ENCODE measurements around the gene UBE2I.

The UBE2I gene

GRCh38 chr16:1348441-1348840 lies 39.0 kb downstream of the UBE2I start:
- H3K9ac ChIP-seq (ENCODE audit: low read depth, low read length) = no peak overlapping the region

DNA sequence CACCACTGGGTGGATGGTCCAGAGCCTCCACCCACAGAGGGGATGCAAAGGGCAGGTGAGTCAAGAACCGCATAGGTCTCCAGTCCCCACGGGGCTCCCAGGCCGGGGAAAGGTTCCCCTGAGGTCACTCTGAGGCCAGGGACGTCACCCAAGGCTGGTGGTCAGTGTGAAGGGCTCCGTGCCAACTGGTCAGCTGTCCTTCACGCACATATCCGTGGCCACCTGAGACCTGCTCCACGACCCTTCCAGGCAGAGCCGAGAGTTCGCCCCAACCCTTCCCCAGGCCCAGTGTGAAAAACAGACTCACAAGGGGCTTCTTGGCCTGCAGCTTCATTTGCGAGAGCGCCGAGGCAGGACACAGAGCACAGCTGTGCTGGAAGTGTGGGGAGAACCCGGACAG lies 39.5 kb downstream of the UBE2I start:
- Histone ChIP-seq H3K9ac (ENCODE audit: low read depth, low read length) (no peak overlapping the region), H3K9me3 (ENCODE audit: control insufficient read depth, insufficient read depth, low read length) (no peaks in the 10 kb centered on the region), H3K36me3 (ENCODE audit: insufficient read depth, low read length) (no peaks in the 10 kb centered on the region), H3K4me1 (ENCODE audit: insufficient read depth, low read length) (0 out of 2 replicates have a peak, but pooled peaks cover 3% of the 10 kb centered on the region)

More at GRCh38 chr16:1348441-1348840, 39.0 kb downstream of the UBE2I start:
- Histone ChIP-seq H3K36me3 (ENCODE audit: insufficient read depth, low read length) (no peaks in the 10 kb centered on the region), H3K9me3 (ENCODE audit: control insufficient read depth, insufficient read depth, low read length) (no peaks in the 10 kb centered on the region), H3K4me1 (ENCODE audit: insufficient read depth, low read length) (0 out of 2 replicates have a peak, but pooled peaks cover 3% of the 10 kb centered on the region)

GRCh38 chr16:1349351-1349750 lies 39.9 kb downstream of the UBE2I start:
- H3K4me1 ChIP-seq (ENCODE audit: insufficient read depth, low read length) = 0 out of 2 replicates have a peak, but pooled peaks cover 3% of the 10 kb centered on the region
- no peaks in the 10 kb centered on the region for H3K9me3 ChIP-seq (ENCODE audit: control insufficient read depth, insufficient read depth, low read length)
- no peaks in the 10 kb centered on the region for H3K36me3 ChIP-seq (ENCODE audit: insufficient read depth, low read length)
- no peak overlapping the region for H3K9ac ChIP-seq (ENCODE audit: low read depth, low read length)

DNA sequence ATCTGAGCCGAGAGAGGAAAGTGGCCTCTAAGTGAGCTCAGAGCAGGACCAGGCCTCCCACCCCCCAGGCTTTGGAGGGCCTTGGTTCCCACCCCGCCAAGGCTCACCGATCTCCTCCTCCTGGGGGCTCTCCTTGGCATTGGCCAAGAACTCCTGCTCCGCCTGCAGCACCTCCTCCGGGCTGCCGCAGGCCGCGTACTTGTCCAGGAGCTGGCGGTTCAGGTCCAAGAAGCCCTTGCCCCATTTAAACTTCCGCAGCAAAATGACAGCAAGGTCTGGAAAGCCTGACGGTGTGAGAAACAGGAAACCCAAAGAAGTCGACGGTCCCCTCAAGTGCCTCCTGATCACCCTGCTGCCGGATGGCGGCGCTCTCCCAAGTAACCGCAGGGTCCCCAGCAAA lies 40.5 kb downstream of the UBE2I start:
- H3K36me3 ChIP-seq (ENCODE audit: insufficient read depth, low read length) = no peaks in the 10 kb centered on the region
- no peak overlapping the region for H3K9ac ChIP-seq (ENCODE audit: low read depth, low read length)
- H3K4me1 ChIP-seq (ENCODE audit: insufficient read depth, low read length) = 0 out of 2 replicates have a peak, but pooled peaks cover 3% of the 10 kb centered on the region
- no peaks in the 10 kb centered on the region for H3K9me3 ChIP-seq (ENCODE audit: control insufficient read depth, insufficient read depth, low read length)

DNA sequence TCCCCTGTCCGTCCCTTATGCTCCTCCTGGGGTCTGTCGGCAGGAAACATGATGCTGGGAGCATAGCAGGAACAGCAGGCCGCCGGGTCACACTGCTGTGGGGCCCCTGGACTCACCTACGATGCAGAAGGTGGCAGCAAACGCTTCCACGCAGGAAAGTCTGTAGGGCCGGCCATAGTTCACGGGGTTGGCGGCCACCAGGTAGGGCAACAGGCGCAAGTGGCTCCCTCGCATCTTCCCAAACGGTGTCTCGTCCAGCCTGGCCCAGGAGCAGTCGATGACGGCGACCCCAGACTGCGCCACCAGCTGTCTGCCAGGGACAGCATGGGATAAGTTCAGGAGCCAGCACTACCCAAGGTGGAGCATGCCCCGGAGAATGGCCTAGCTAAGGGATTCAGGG lies 41.3 kb downstream of the UBE2I start:
- Histone ChIP-seq H3K9ac (ENCODE audit: low read depth, low read length) (peak overlapping the region; percentile 72; the same call in 1 of the 2 replicates), H3K4me1 (ENCODE audit: insufficient read depth, low read length) (0 out of 2 replicates have a peak, but pooled peaks cover 3% of the 10 kb centered on the region), H3K36me3 (ENCODE audit: insufficient read depth, low read length) (no peaks in the 10 kb centered on the region), H3K9me3 (ENCODE audit: control insufficient read depth, insufficient read depth, low read length) (no peaks in the 10 kb centered on the region)

DNA sequence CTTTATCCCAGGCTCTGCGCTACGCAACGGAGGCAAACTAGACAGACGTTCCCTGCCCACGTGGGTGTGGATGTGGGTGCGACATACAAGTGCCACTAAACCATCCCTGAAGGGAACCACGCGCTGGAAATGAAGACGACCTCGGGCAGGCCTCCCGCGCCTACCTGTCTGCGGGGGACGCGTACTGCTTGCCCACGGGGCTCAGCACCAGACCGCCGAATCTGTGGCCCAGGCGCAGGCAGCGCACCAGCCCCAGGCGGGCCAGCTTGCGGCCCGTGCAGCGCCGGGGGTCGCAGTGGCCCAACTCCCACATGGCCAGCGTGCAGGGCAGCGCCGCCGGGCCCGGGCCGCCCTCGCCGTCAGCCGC lies 41.8 kb downstream of the UBE2I start:
- peak overlapping the region; percentile 72 for H3K9ac ChIP-seq (ENCODE audit: low read depth, low read length)
- no peaks in the 10 kb centered on the region for H3K36me3 ChIP-seq (ENCODE audit: insufficient read depth, low read length)
- H3K4me1 ChIP-seq (ENCODE audit: insufficient read depth, low read length) = 0 out of 2 replicates have a peak, but pooled peaks cover 3% of the 10 kb centered on the region
- H3K9me3 ChIP-seq (ENCODE audit: control insufficient read depth, insufficient read depth, low read length) = no peaks in the 10 kb centered on the region

GRCh38 chr16:1351582-1352362 lies 42.3 kb downstream of the UBE2I start, which contains the start of the genes GNPTG and TSR3:
GNPTG (plus strand) TSS chr16:1351931; CDS start chr16:1351966, 35 bp downstream.
TSR3 (minus strand) TSS chr16:1351878; CDS start chr16:1351804, 74 bp downstream.
- Histone ChIP-seq H3K9me3 (ENCODE audit: control insufficient read depth, insufficient read depth, low read length) (no peaks in the 10 kb centered on the region), H3K9ac (ENCODE audit: low read depth, low read length) (peak within 1 kb of the TSS; percentile 72), H3K36me3 (ENCODE audit: insufficient read depth, low read length) (no peaks in the 10 kb centered on the region)

GRCh38 chr16:1354815-1355540 lies 45.5 kb downstream of the UBE2I start:
- H3K9ac ChIP-seq (ENCODE audit: low read depth, low read length) = no peak overlapping the region

More at GRCh38 chr16:1351582-1352362, 42.3 kb downstream of the UBE2I start, which contains the start of the genes GNPTG and TSR3:
- H3K4me1 ChIP-seq (ENCODE audit: insufficient read depth, low read length) = 0 out of 2 replicates have a peak, but pooled peaks cover 3% of the 10 kb centered on the region

DNA sequence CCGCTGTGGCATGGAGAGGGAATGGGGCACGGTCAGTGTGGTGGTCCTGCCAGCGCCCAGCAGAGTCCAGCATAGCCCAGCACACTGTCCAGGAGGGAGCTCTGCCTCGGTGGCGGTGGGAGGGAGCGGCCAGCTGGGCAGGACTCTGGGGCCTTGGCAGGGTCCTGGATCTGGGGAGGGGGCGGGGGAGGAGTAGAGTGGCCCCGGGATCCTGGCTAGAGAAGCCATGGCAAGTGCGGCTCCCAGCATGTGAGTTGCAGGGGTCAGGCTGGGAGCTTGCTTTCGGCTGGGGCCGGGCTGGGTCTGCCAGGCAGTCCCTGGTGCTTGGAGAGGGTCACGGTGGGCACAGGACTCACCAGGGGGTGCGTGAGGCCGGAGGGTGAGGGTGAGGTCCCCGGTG lies 46.2 kb downstream of the UBE2I start:
- Histone ChIP-seq H3K9ac (ENCODE audit: low read depth, low read length) (no peak overlapping the region), H3K9me3 (ENCODE audit: control insufficient read depth, insufficient read depth, low read length) (no peaks in the 10 kb centered on the region), H3K4me1 (ENCODE audit: insufficient read depth, low read length) (0 out of 2 replicates have a peak, but pooled peaks cover 3% of the 10 kb centered on the region), H3K36me3 (ENCODE audit: insufficient read depth, low read length) (no peaks in the 10 kb centered on the region)

More at GRCh38 chr16:1354815-1355540, 45.5 kb downstream of the UBE2I start:
- H3K4me1 ChIP-seq (ENCODE audit: insufficient read depth, low read length) = 0 out of 2 replicates have a peak, but pooled peaks cover 3% of the 10 kb centered on the region
- no peaks in the 10 kb centered on the region for H3K36me3 ChIP-seq (ENCODE audit: insufficient read depth, low read length)
- no peaks in the 10 kb centered on the region for H3K9me3 ChIP-seq (ENCODE audit: control insufficient read depth, insufficient read depth, low read length)

GRCh38 chr16:1356061-1356900 lies 46.8 kb downstream of the UBE2I start:
- Histone ChIP-seq H3K9me3 (ENCODE audit: control insufficient read depth, insufficient read depth, low read length) (no peaks in the 10 kb centered on the region), H3K9ac (ENCODE audit: low read depth, low read length) (no peak overlapping the region), H3K4me1 (ENCODE audit: insufficient read depth, low read length) (0 out of 2 replicates have a peak, but pooled peaks cover 3% of the 10 kb centered on the region), H3K36me3 (ENCODE audit: insufficient read depth, low read length) (no peaks in the 10 kb centered on the region)

DNA sequence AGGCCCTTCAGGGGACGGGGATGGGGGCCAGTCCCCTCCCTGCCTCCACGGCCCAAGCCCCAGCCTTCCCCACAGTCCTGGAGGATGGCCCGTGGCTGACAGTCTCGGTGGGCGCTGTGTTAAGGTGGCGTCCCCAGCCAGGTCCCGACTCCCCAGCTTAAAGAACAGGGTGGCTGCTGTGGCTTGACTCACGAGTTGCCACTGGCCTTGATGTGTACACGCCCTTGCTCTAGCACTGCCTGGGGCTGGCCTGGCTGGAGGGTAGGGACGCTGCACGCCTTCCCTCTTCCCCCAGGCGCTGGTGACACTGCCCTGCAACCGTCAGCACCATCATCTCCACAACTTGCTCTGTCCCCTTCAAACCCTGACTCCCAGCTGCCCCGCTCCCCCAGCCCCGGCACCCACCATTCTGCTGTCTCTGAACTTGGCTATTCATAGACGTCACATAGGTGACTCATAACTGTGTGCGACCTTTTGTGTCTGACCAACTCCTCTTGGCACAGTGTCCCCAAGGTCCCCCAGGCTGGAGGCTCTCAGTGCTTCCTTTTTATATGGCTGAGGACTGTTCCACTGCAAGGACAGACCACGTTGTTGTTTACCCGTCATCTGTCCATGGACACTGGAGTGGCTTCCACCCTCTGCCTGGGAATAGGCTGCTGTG lies 48.6 kb downstream of the UBE2I start:
- Histone ChIP-seq H3K9ac (ENCODE audit: low read depth, low read length) (no peak overlapping the region), H3K4me1 (ENCODE audit: insufficient read depth, low read length) (no peaks in the 10 kb centered on the region), H3K9me3 (ENCODE audit: control insufficient read depth, insufficient read depth, low read length) (no peaks in the 10 kb centered on the region), H3K36me3 (ENCODE audit: insufficient read depth, low read length) (peaks cover 7% of the 10 kb centered on the region; the same call in 1 of the 2 replicates)

DNA sequence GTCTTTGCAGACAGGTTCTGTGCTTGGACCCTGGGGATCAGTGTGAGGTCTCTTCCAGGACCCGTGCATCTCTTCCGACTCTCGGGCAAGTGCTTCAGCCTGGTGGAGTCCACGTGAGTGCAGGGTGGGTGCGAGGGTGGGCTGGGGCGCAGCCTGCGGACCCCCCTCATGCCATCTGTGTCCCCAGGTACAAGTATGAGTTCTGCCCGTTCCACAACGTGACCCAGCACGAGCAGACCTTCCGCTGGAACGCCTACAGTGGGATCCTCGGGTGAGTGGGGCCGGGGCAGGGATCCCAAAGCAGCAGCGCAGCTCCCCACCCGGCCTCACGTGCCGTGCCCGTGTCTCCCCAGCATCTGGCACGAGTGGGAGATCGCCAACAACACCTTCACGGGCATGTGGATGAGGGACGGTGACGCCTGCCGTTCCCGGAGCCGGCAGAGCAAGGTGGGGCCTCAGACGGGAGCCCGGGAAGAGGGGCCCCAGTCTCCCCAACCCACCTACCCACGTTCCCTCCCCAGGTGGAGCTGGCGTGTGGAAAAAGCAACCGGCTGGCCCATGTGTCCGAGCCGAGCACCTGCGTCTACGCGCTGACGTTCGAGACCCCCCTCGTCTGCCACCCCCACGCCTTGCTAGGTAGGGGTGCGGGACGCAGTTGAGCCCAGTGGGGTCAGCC lies 52.4 kb downstream of the UBE2I start:
- H3K36me3 ChIP-seq (ENCODE audit: insufficient read depth, low read length) = peaks cover 14% of the 10 kb centered on the region
- no peak overlapping the region for H3K9ac ChIP-seq (ENCODE audit: low read depth, low read length)
- no peaks in the 10 kb centered on the region for H3K4me1 ChIP-seq (ENCODE audit: insufficient read depth, low read length)
- no peaks in the 10 kb centered on the region for H3K9me3 ChIP-seq (ENCODE audit: control insufficient read depth, insufficient read depth, low read length)

DNA sequence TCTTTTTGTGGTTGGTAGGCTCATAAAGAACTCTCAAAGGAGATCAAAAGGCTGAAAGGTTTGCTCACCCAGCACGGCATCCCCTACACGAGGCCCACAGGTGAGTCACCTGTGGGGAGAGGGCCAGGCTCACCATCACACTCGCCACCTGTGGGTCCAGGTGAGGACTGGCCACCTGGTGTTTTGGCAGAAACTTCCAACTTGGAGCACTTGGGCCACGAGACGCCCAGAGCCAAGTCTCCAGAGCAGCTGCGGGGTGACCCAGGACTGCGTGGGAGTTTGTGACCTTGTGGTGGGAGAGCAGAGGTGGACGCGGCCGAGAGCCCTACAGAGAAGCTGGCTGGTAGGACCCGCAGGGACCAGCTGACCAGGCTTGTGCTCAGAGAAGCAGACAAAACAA lies 53.4 kb downstream of the UBE2I start:
- H3K4me1 ChIP-seq (ENCODE audit: insufficient read depth, low read length) = no peaks in the 10 kb centered on the region

More for the DNA sequence above, 53.4 kb downstream of the UBE2I start:
- H3K9me3 ChIP-seq (ENCODE audit: control insufficient read depth, insufficient read depth, low read length) = no peaks in the 10 kb centered on the region
- H3K36me3 ChIP-seq (ENCODE audit: insufficient read depth, low read length) = peaks cover 14% of the 10 kb centered on the region
- H3K9ac ChIP-seq (ENCODE audit: low read depth, low read length) = no peak overlapping the region
